HepG2 (cell line): Measurements from ENCODE around the gene SLC28A3. TPM values are rescaled to one million over a fixed set of nuclear protein-coding genes. Genes with fewer than 3 reads are reported as not detected.
"Not testable (repeated sequence)": the region's sequence is repeated elsewhere in the genome, so short reads cannot be mapped to it uniquely, and the experiment has no call there.

Experiments used
- ATAC-seq: fragments of 200-7000 bp; cut with Tn5 transposase; 3 replicates; pipeline ENCODE4 v1.9.1; 2020; ENCODE audit warnings: mild to moderate bottlenecking, moderate library complexity
- BruUV-seq: library from RNA; stranded (reverse); fragments of 400-500 nt; replicated peaks from 2 replicates; lab custom pipeline; 2021; lab: Mats Ljungman, UMichigan
- CTCF ChIA-PET: fragments of 300-600 bp; formaldehyde crosslinking; extraction: SDS; loops from one replicate; lab custom pipeline; 2021; ENCODE audit warnings: low total read pairs, inconsistent platforms, low intra/inter-chr PET ratio; lab: Yijun Ruan, JAX
- POLR2A ChIA-PET: fragments of 350-600 bp; sonication (Branson Sonifier 250); formaldehyde crosslinking; loops from one replicate; lab custom pipeline; 2020; ENCODE audit warnings: antibody characterized with exemption, inconsistent platforms; lab: Yijun Ruan, JAX
- DNase-seq: peaks from one replicate; pipeline ENCODE4 v3.0.0-alpha.2; 2015; ENCODE audit warnings: low spot score
- FAIRE-seq: peaks from 3 replicates; lab custom pipeline; 2011; peaks lifted over from hg19 to GRCh38; lab: Jason Lieb, UNC
- H2AFZ ChIP-seq: one replicate; pipeline ENCODE4 v1.6.1; 2011; ENCODE audit warnings: low read length, inconsistent platforms
- H3K27ac ChIP-seq: fragments of 300-600 bp; 3 replicates; pipeline ENCODE4 v1.8.0; 2011; ENCODE audit warnings: mixed run types, mild to moderate bottlenecking, mixed read lengths, low read length, inconsistent platforms; ENCODE audit not compliant: insufficient read depth; ENCODE audit errors: extremely low read length
- H3K27me3 ChIP-seq, 2 experiments: fragments of 200-600 bp in 1 of 2; 2 replicates in 1 of 2; 3 replicates in 1 of 2; pipeline versions ENCODE4 v1.6.0 to v1.8.0; 2011; ENCODE audit warnings: low read length in 2 of 2, mild to moderate bottlenecking in 2 of 2, moderate library complexity in 2 of 2, inconsistent platforms in 1 of 2; ENCODE audit not compliant: insufficient read depth in 2 of 2, control insufficient read depth in 1 of 2
- H3K36me3 ChIP-seq, 2 experiments: fragments of 200-600 bp in 1 of 2; replicated peaks in 1 of 2; 2 replicates in 1 of 2; 3 replicates in 1 of 2; pipeline versions ENCODE4 v1.5.1 to v1.8.0; 2011; ENCODE audit warnings: low read length in 2 of 2, inconsistent platforms in 1 of 2; ENCODE audit not compliant: insufficient read depth in 2 of 2, control insufficient read depth in 1 of 2
- H3K4me1 ChIP-seq: 2 replicates; pipeline ENCODE4 v1.5.1; 2012; ENCODE audit warnings: low read length, inconsistent platforms; ENCODE audit not compliant: insufficient read depth
- H3K4me2 ChIP-seq: 2 replicates; pipeline ENCODE4 v1.6.0; 2011; ENCODE audit warnings: low read depth, low read length, inconsistent platforms
- H3K4me3 ChIP-seq, 3 experiments: fragments of 200-600 bp in 1 of 3; sonication (generic), shearing (Covaris generic) in 1 of 3; replicated peaks in 1 of 3; 2 replicates each; pipeline ENCODE4 v1.5.1; 2011 to 2016; ENCODE audit warnings: low read length in 3 of 3, inconsistent platforms in 2 of 3, low read depth in 2 of 3, mild to moderate bottlenecking in 2 of 3, control low read depth in 1 of 3, mixed read lengths in 1 of 3; ENCODE audit not compliant: insufficient read depth in 1 of 3
- H3K79me2 ChIP-seq: one replicate; pipeline ENCODE4 v1.6.1; 2011; ENCODE audit warnings: low read length, inconsistent platforms; ENCODE audit not compliant: insufficient read depth
- H3K9ac ChIP-seq: 2 replicates; pipeline ENCODE4 v1.6.0; 2011; ENCODE audit warnings: mild to moderate bottlenecking, low read depth, low read length, inconsistent platforms; ENCODE audit not compliant: insufficient read depth
- H3K9me3 ChIP-seq: 2 replicates; pipeline ENCODE4 v1.5.1; 2012; ENCODE audit warnings: mild to moderate bottlenecking, low read length
- H4K20me1 ChIP-seq: 2 replicates; pipeline ENCODE4 v1.6.0; 2011; ENCODE audit warnings: inconsistent platforms, mild to moderate bottlenecking, low read length, moderate library complexity; ENCODE audit not compliant: insufficient read depth
- HOXA3 ChIP-seq: sonication (generic); formaldehyde crosslinking; IDR thresholded peaks from 2 replicates; pipeline ENCODE4 v1.5.0; 2020; ENCODE audit warnings: missing genetic modification reagents
- NRL ChIP-seq: sonication (generic); formaldehyde crosslinking; IDR thresholded peaks from 2 replicates; pipeline ENCODE4 v1.5.0; 2020; ENCODE audit warnings: missing genetic modification reagents, mild to moderate bottlenecking, moderate library complexity, borderline replicate concordance
- ZNF562 ChIP-seq: sonication (generic); formaldehyde crosslinking; IDR thresholded peaks from 2 replicates; pipeline ENCODE4 v1.8.0; 2022; ENCODE audit warnings: missing genetic modification reagents, borderline replicate concordance
- WGBS: methylation state at CpG from one replicate; pipeline ENCODE4 v1.1.6; 2017; ENCODE audit warnings: low lambda C conversion rate; 5-methylcytosine and 5-hydroxymethylcytosine counted together
- in situ Hi-C: cut with HindIII; loops from 2 replicates; pipeline ENCODE4 v1.10.0; 2017; ENCODE audit warnings: low pct_unique_long_range_greater_than_20kb; ENCODE audit not compliant: extremely low pct_ligation_motif_present
- intact Hi-C: fragments of 100-400 bp; cut with micrococcal nuclease; formaldehyde crosslinking; loops from one replicate; pipeline ENCODE4 v1.10.0; 2022; ENCODE audit not compliant: unreplicated experiment
- polyA plus RNA-seq, 8 experiments: library from polyadenylated mRNA; depleted of rRNA in 3 of 8; stranded (reverse) in 7 of 8; unstranded in 1 of 8; fragments of >200 nt; fragmentation: Illumina TruSeq in 4 of 8; extraction: Trizol in 4 of 8; gene quantifications; 2 replicates each; pipeline versions ENCODE4 v1.2.1 to v1.2.3, GENCODE V29; 2011 to 2016; ENCODE audit warnings: low read depth in 4 of 8, missing spikeins in 1 of 8, mixed read lengths in 1 of 8; ENCODE audit not compliant: insufficient read depth in 1 of 8
- total RNA-seq, 5 experiments: library from RNA; depleted of rRNA; stranded (reverse); fragments of >200 nt; fragmentation: Illumina TruSeq; extraction: Trizol; gene quantifications; 2 replicates each; pipeline ENCODE4 v1.2.3, GENCODE V29; 2016; ENCODE audit warnings: low read depth in 1 of 5

The SLC28A3 gene
- total and polyA plus RNA-seq, 2 of the 13 experiments (the other 11 are each of a cell fraction or from before 2014, with no cell fraction given), result not detected

- TF ChIP-seq HOXA3, result no peak
- TF ChIP-seq ZNF562, result no peak
These were observed 26.1 kb upstream of the SLC28A3 start (continued) for GRCh38 chr9:84366683-84367082.

DNA sequence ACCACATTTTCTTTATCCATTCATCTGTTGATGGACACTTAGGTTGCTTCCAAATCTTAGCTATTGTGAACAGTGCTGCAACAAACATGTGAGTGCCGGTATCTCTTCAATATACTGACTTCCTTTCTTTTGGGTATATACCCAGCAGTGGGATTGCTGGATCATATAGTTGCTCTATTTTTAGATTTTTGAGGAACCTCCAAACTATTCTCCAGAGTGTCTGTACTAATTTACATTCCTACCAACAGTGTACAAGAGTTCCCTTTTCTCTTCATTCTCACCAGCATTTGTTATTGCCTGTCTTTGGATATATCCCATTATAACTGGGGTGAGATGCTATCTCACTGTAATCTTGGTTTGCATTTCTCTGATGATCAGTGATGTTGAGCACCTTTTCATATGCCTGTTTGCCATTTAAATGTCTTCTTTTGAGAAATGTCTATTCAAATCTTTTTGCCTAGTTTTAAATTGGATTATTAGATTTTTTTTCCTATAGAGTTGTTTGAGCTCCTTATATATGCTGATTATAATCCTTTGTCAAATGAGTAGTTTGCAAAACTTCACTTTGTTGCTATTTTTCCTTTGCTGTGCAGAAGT, 24.4 kb upstream of the SLC28A3 start:
- FAIRE-seq, CTCF ChIA-PET, H3K36me3 ChIP-seq, H3K9me3 ChIP-seq, DNase-seq, H3K4me3 ChIP-seq, in situ Hi-C loops, H3K4me2 ChIP-seq, POLR2A ChIA-PET, H2AFZ ChIP-seq, H3K79me2 ChIP-seq, H3K27ac ChIP-seq, H4K20me1 ChIP-seq, H3K9ac ChIP-seq, BruUV-seq, H3K27me3 ChIP-seq, ATAC-seq, H3K4me1 ChIP-seq, intact Hi-C loops: not testable (repeated sequence)
- 0% methylated on average over 1 of the region's 1 CpG for WGBS

DNA sequence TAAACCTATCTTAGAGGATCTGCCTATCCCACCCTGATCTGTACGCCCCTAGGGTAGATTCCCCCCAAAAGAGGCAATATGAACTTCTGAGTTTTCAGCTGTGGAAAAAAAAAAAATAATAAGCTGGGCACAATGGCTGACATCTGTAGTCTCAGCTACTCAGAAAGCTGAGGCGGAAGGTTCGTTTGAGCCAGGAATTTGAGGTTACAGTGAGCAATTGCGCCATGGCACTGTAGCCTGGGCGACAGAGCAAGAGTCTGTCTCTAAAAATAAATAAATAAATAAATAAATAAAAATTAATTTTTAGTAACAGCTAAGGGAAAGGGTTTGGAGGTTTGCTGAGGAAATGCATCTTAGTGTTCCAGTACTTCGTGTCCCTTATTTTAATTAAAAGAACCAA, 21.1 kb upstream of the SLC28A3 start:
- no peaks in the 10 kb centered on the region for H3K36me3 ChIP-seq
- FAIRE-seq (no peak), ATAC-seq (no peak), DNase-seq (no peak)
- TF ChIP-seq NRL (CRISPR knock-in tag), result no peak
- no peak overlapping the region for H2AFZ ChIP-seq
- H3K27ac ChIP-seq, result no peak overlapping the region
- peaks cover 0 to 7% of the 10 kb centered on the region in 2 experiments; a peak in 2 of 5 replicates for H3K27me3 ChIP-seq
- ChIA-PET POLR2A (no interaction called here), CTCF (no interaction called here)
- WGBS, result 19% methylated on average over 6 of the region's 6 CpGs
- no peak overlapping the region for H3K4me2 ChIP-seq
- no peak overlapping the region for H3K9ac ChIP-seq
- no peaks in the 10 kb centered on the region for H3K9me3 ChIP-seq
- H3K4me3 ChIP-seq, result no peak overlapping the region
- H3K4me1 ChIP-seq, result no peaks in the 10 kb centered on the region
- no TSS peak for BruUV-seq
- in situ Hi-C loops (no loop called here), intact Hi-C loops (no loop called here)
- no peaks in the 10 kb centered on the region for H4K20me1 ChIP-seq
- no peaks in the 10 kb centered on the region for H3K79me2 ChIP-seq
